ENCODE data around the gene GSG1L. TPM values are rescaled to one million over a fixed set of nuclear protein-coding genes. Genes with fewer than 3 reads are reported as not detected.

Gene GSG1L
- polyA plus RNA-seq, 4 donors, result 0.09 to 0.22 TPM; not detected in 2

GRCh38 chr16:28035866-28036393, 27.6 kb downstream of the GSG1L start:
- H3K27me3 ChIP-seq (ENCODE audit: control insufficient read depth in 3 of 3, insufficient read depth in 3 of 3, low read length in 3 of 3), result no peaks in the 10 kb centered on the region
- FAIRE-seq, result no peak

GRCh38 chr16:28033870-28034269, 29.6 kb downstream of the GSG1L start:
- H3K9me3 ChIP-seq (ENCODE audit: control insufficient read depth in 2 of 2, insufficient read depth in 1 of 2, low read depth in 1 of 2, low read length in 1 of 2), result no peaks in the 10 kb centered on the region
- FAIRE-seq, result no peak
- no peaks in the 10 kb centered on the region for H3K36me3 ChIP-seq (ENCODE audit: control insufficient read depth in 3 of 3, insufficient read depth in 2 of 3, low read depth in 1 of 3, low read length in 3 of 3)
- no peak overlapping the region for H3K4me3 ChIP-seq (ENCODE audit: low read depth in 1 of 3, low read length in 3 of 3)
- no peaks in the 10 kb centered on the region for H3K4me1 ChIP-seq (ENCODE audit: control insufficient read depth in 3 of 3, insufficient read depth in 2 of 3, low read depth in 1 of 3, low read length in 2 of 3)
- no peaks in the 10 kb centered on the region for H3K27me3 ChIP-seq (ENCODE audit: control insufficient read depth in 3 of 3, insufficient read depth in 3 of 3, low read length in 3 of 3)
- H3K27ac ChIP-seq (ENCODE audit: low read depth in 1 of 3, low read length in 2 of 3), result no peak overlapping the region
- WGBS, 3 donors, result 87 to 89% (median 88%) methylated on average over 4 of the region's 4 CpGs
- no peak for DNase-seq

More at GRCh38 chr16:28035866-28036393, 27.6 kb downstream of the GSG1L start:
- 56 to 65% (median 64%) methylated on average over 10 of the region's 10 CpGs for WGBS, 3 donors
- Histone ChIP-seq H3K9me3 (ENCODE audit: control insufficient read depth in 2 of 2, insufficient read depth in 1 of 2, low read depth in 1 of 2, low read length in 1 of 2) (no peaks in the 10 kb centered on the region), H3K4me1 (ENCODE audit: control insufficient read depth in 3 of 3, insufficient read depth in 2 of 3, low read depth in 1 of 3, low read length in 2 of 3) (no peaks in the 10 kb centered on the region), H3K27ac (ENCODE audit: low read depth in 1 of 3, low read length in 2 of 3) (no peak overlapping the region), H3K4me3 (ENCODE audit: low read depth in 1 of 3, low read length in 3 of 3) (no peak overlapping the region), H3K36me3 (ENCODE audit: control insufficient read depth in 3 of 3, insufficient read depth in 2 of 3, low read depth in 1 of 3, low read length in 3 of 3) (no peaks in the 10 kb centered on the region)
- DNase-seq, result no peak

- Histone ChIP-seq H3K9me3 (ENCODE audit: control insufficient read depth in 2 of 2, insufficient read depth in 1 of 2, low read depth in 1 of 2, low read length in 1 of 2) (no peaks in the 10 kb centered on the region), H3K4me1 (ENCODE audit: control insufficient read depth in 3 of 3, insufficient read depth in 2 of 3, low read depth in 1 of 3, low read length in 2 of 3) (no peaks in the 10 kb centered on the region), H3K4me3 (ENCODE audit: low read depth in 1 of 3, low read length in 3 of 3) (no peak overlapping the region), H3K36me3 (ENCODE audit: control insufficient read depth in 3 of 3, insufficient read depth in 2 of 3, low read depth in 1 of 3, low read length in 3 of 3) (no peaks in the 10 kb centered on the region), H3K27ac (ENCODE audit: low read depth in 1 of 3, low read length in 2 of 3) (no peak overlapping the region), H3K27me3 (ENCODE audit: control insufficient read depth in 3 of 3, insufficient read depth in 3 of 3, low read length in 3 of 3) (no peaks in the 10 kb centered on the region)
- DNase-seq (no peak), FAIRE-seq (no peak)
- WGBS, 3 donors, result 79 to 90% (median 88%) methylated on average over 6 of the region's 6 CpGs
Observed at GRCh38 chr16:28029387-28030002, 34.0 kb downstream of the GSG1L start.

- Histone ChIP-seq H3K4me1 (ENCODE audit: control insufficient read depth in 3 of 3, insufficient read depth in 2 of 3, low read depth in 1 of 3, low read length in 2 of 3) (no peaks in the 10 kb centered on the region), H3K36me3 (ENCODE audit: control insufficient read depth in 3 of 3, insufficient read depth in 2 of 3, low read depth in 1 of 3, low read length in 3 of 3) (no peaks in the 10 kb centered on the region), H3K27ac (ENCODE audit: low read depth in 1 of 3, low read length in 2 of 3) (no peak overlapping the region), H3K4me3 (ENCODE audit: low read depth in 1 of 3, low read length in 3 of 3) (no peak overlapping the region), H3K9me3 (ENCODE audit: control insufficient read depth in 2 of 2, insufficient read depth in 1 of 2, low read depth in 1 of 2, low read length in 1 of 2) (no peaks in the 10 kb centered on the region), H3K27me3 (ENCODE audit: control insufficient read depth in 3 of 3, insufficient read depth in 3 of 3, low read length in 3 of 3) (no peaks in the 10 kb centered on the region)
- 73 to 94% (median 82%) methylated on average over 3 of the region's 3 CpGs for WGBS, 3 donors
- FAIRE-seq (no peak), DNase-seq (no peak)
Observed at GRCh38 chr16:28027055-28027454, 36.5 kb downstream of the GSG1L start.

- H3K36me3 ChIP-seq (ENCODE audit: control insufficient read depth in 3 of 3, insufficient read depth in 2 of 3, low read depth in 1 of 3, low read length in 3 of 3), result no peaks in the 10 kb centered on the region
- H3K4me3 ChIP-seq (ENCODE audit: low read depth in 1 of 3, low read length in 3 of 3), result no peak overlapping the region
- no peak overlapping the region for H3K27ac ChIP-seq (ENCODE audit: low read depth in 1 of 3, low read length in 2 of 3)
- DNase-seq (no peak), FAIRE-seq (no peak)
- no peaks in the 10 kb centered on the region for H3K27me3 ChIP-seq (ENCODE audit: control insufficient read depth in 3 of 3, insufficient read depth in 3 of 3, low read length in 3 of 3)
- H3K4me1 ChIP-seq (ENCODE audit: control insufficient read depth in 3 of 3, insufficient read depth in 2 of 3, low read depth in 1 of 3, low read length in 2 of 3), result no peaks in the 10 kb centered on the region
- 75 to 83% (median 76%) methylated on average over 4 of the region's 4 CpGs for WGBS, 3 donors
- H3K9me3 ChIP-seq (ENCODE audit: control insufficient read depth in 2 of 2, insufficient read depth in 1 of 2, low read depth in 1 of 2, low read length in 1 of 2), result peaks cover 0 to 2% of the 10 kb centered on the region in 2 donors
Observed at GRCh38 chr16:28025631-28026030, 37.9 kb downstream of the GSG1L start.

- H3K9me3 ChIP-seq (ENCODE audit: control insufficient read depth in 2 of 2, insufficient read depth in 1 of 2, low read depth in 1 of 2, low read length in 1 of 2), result peaks cover 0 to 4% of the 10 kb centered on the region in 2 donors
- H3K36me3 ChIP-seq (ENCODE audit: control insufficient read depth in 3 of 3, insufficient read depth in 2 of 3, low read depth in 1 of 3, low read length in 3 of 3), result no peaks in the 10 kb centered on the region
- WGBS, 3 donors, result 57 to 70% (median 64%) methylated on average over 5 of the region's 5 CpGs
- H3K4me3 ChIP-seq (ENCODE audit: low read depth in 1 of 3, low read length in 3 of 3), result no peak overlapping the region
- FAIRE-seq, result no peak
- H3K27me3 ChIP-seq (ENCODE audit: control insufficient read depth in 3 of 3, insufficient read depth in 3 of 3, low read length in 3 of 3), result peaks cover 0 to 2% (median 0%) of the 10 kb centered on the region in 3 donors
- no peaks in the 10 kb centered on the region for H3K4me1 ChIP-seq (ENCODE audit: control insufficient read depth in 3 of 3, insufficient read depth in 2 of 3, low read depth in 1 of 3, low read length in 2 of 3)
- DNase-seq, result no peak
- no peak overlapping the region for H3K27ac ChIP-seq (ENCODE audit: low read depth in 1 of 3, low read length in 2 of 3)
Observed at GRCh38 chr16:28019218-28019617, 44.3 kb downstream of the GSG1L start.

- no peak for FAIRE-seq
- Histone ChIP-seq H3K9me3 (ENCODE audit: control insufficient read depth in 2 of 2, insufficient read depth in 1 of 2, low read depth in 1 of 2, low read length in 1 of 2) (peaks cover 0 to 2% of the 10 kb centered on the region in 2 donors), H3K36me3 (ENCODE audit: control insufficient read depth in 3 of 3, insufficient read depth in 2 of 3, low read depth in 1 of 3, low read length in 3 of 3) (no peaks in the 10 kb centered on the region), H3K27ac (ENCODE audit: low read depth in 1 of 3, low read length in 2 of 3) (no peak overlapping the region), H3K4me1 (ENCODE audit: control insufficient read depth in 3 of 3, insufficient read depth in 2 of 3, low read depth in 1 of 3, low read length in 2 of 3) (no peaks in the 10 kb centered on the region), H3K27me3 (ENCODE audit: control insufficient read depth in 3 of 3, insufficient read depth in 3 of 3, low read length in 3 of 3) (peaks cover 0 to 2% (median 0%) of the 10 kb centered on the region in 3 donors), H3K4me3 (ENCODE audit: low read depth in 1 of 3, low read length in 3 of 3) (no peak overlapping the region)
- WGBS, 3 donors, result 68 to 82% (median 75%) methylated on average over 3 of the region's 3 CpGs
- no peak for DNase-seq
Observed at GRCh38 chr16:28014851-28015250, 48.7 kb downstream of the GSG1L start.

- WGBS, 3 donors, result 50 to 71% (median 66%) methylated on average over 2 of the region's 2 CpGs
- H3K4me3 ChIP-seq (ENCODE audit: low read depth in 1 of 3, low read length in 3 of 3), result no peak overlapping the region
- H3K27me3 ChIP-seq (ENCODE audit: control insufficient read depth in 3 of 3, insufficient read depth in 3 of 3, low read length in 3 of 3), result peaks cover 0 to 3% (median 0%) of the 10 kb centered on the region in 3 donors
- H3K9me3 ChIP-seq (ENCODE audit: control insufficient read depth in 2 of 2, insufficient read depth in 1 of 2, low read depth in 1 of 2, low read length in 1 of 2), result peaks cover 0 to 2% of the 10 kb centered on the region in 2 donors
- no peaks in the 10 kb centered on the region for H3K36me3 ChIP-seq (ENCODE audit: control insufficient read depth in 3 of 3, insufficient read depth in 2 of 3, low read depth in 1 of 3, low read length in 3 of 3)
- FAIRE-seq (no peak), DNase-seq (no peak)
- H3K27ac ChIP-seq (ENCODE audit: low read depth in 1 of 3, low read length in 2 of 3), result no peak overlapping the region
- no peaks in the 10 kb centered on the region for H3K4me1 ChIP-seq (ENCODE audit: control insufficient read depth in 3 of 3, insufficient read depth in 2 of 3, low read depth in 1 of 3, low read length in 2 of 3)
Observed at GRCh38 chr16:28013878-28014277, 49.6 kb downstream of the GSG1L start.

- H3K36me3 ChIP-seq (ENCODE audit: control insufficient read depth in 3 of 3, insufficient read depth in 2 of 3, low read depth in 1 of 3, low read length in 3 of 3), result no peaks in the 10 kb centered on the region
- peaks cover 0 to 3% (median 0%) of the 10 kb centered on the region in 3 donors for H3K27me3 ChIP-seq (ENCODE audit: control insufficient read depth in 3 of 3, insufficient read depth in 3 of 3, low read length in 3 of 3)
- no peak for DNase-seq
- no peak overlapping the region for H3K27ac ChIP-seq (ENCODE audit: low read depth in 1 of 3, low read length in 2 of 3)
- WGBS, 3 donors, result 63 to 78% (median 71%) methylated on average over 6 of the region's 6 CpGs
- no peak overlapping the region for H3K4me3 ChIP-seq (ENCODE audit: low read depth in 1 of 3, low read length in 3 of 3)
- H3K9me3 ChIP-seq (ENCODE audit: control insufficient read depth in 2 of 2, insufficient read depth in 1 of 2, low read depth in 1 of 2, low read length in 1 of 2), result peaks cover 0 to under 1% of the 10 kb centered on the region in 2 donors
- no peaks in the 10 kb centered on the region for H3K4me1 ChIP-seq (ENCODE audit: control insufficient read depth in 3 of 3, insufficient read depth in 2 of 3, low read depth in 1 of 3, low read length in 2 of 3)
- no peak for FAIRE-seq
Observed at GRCh38 chr16:28013392-28013791, 50.1 kb downstream of the GSG1L start.
